ENCODE measurements around the gene AP1G2.

DNA sequence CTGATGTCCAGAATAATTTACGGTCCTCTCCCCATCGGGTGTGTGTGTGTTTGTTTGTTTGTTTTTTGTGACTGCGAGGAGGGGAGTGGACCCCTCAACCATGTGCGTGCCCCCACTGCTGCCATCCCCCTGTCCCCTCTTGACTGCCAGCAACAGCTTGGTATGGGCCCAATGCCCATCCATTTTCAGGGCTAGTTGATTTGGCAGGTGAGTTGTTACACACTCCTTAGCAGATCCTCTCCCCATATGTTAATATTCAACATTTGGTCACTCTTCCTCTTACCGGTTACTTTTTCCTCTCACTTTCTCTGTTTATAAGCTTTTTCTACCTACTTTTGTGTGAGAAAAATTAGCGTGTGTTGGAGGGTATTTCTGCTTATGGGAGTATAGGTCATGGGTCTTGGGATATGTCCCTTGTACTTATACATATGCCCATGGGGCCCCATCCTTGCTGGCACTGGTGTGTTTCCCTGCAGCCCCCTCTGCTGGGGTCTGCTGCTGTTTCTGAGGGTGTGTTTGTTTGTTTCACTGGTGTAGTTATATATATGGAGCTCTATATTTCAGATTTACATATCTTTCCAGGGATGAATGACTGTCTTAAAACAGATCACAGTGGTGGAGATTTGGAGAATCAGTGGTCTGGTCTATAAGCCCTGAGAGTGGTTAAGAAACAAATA, 49.8 kb downstream of the AP1G2 start:
- TF ChIP-seq, protein P1, sequence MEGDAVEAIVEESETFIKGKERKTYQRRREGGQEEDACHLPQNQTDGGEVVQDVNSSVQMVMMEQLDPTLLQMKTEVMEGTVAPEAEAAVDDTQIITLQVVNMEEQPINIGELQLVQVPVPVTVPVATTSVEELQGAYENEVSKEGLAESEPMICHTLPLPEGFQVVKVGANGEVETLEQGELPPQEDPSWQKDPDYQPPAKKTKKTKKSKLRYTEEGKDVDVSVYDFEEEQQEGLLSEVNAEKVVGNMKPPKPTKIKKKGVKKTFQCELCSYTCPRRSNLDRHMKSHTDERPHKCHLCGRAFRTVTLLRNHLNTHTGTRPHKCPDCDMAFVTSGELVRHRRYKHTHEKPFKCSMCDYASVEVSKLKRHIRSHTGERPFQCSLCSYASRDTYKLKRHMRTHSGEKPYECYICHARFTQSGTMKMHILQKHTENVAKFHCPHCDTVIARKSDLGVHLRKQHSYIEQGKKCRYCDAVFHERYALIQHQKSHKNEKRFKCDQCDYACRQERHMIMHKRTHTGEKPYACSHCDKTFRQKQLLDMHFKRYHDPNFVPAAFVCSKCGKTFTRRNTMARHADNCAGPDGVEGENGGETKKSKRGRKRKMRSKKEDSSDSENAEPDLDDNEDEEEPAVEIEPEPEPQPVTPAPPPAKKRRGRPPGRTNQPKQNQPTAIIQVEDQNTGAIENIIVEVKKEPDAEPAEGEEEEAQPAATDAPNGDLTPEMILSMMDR (IDR thresholded peaks at IDR 0.05; ENCODE audit: insufficient read depth, low read length) = no peak
- no peak for TF ChIP-seq POLR2AphosphoS5 (IDR thresholded peaks at IDR 0.05; ENCODE audit: low read depth)
- TF ChIP-seq, protein P2, sequence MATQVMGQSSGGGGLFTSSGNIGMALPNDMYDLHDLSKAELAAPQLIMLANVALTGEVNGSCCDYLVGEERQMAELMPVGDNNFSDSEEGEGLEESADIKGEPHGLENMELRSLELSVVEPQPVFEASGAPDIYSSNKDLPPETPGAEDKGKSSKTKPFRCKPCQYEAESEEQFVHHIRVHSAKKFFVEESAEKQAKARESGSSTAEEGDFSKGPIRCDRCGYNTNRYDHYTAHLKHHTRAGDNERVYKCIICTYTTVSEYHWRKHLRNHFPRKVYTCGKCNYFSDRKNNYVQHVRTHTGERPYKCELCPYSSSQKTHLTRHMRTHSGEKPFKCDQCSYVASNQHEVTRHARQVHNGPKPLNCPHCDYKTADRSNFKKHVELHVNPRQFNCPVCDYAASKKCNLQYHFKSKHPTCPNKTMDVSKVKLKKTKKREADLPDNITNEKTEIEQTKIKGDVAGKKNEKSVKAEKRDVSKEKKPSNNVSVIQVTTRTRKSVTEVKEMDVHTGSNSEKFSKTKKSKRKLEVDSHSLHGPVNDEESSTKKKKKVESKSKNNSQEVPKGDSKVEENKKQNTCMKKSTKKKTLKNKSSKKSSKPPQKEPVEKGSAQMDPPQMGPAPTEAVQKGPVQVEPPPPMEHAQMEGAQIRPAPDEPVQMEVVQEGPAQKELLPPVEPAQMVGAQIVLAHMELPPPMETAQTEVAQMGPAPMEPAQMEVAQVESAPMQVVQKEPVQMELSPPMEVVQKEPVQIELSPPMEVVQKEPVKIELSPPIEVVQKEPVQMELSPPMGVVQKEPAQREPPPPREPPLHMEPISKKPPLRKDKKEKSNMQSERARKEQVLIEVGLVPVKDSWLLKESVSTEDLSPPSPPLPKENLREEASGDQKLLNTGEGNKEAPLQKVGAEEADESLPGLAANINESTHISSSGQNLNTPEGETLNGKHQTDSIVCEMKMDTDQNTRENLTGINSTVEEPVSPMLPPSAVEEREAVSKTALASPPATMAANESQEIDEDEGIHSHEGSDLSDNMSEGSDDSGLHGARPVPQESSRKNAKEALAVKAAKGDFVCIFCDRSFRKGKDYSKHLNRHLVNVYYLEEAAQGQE (IDR thresholded peaks at IDR 0.05; ENCODE audit: insufficient replicate concordance, low read depth) = no peak
